IMR-90 (cell line): ENCODE data around the gene FUT6. TPM values are rescaled to one million over a fixed set of nuclear protein-coding genes. Genes with fewer than 3 reads are reported as not detected.
"Not testable (repeated sequence)": the region's sequence is repeated elsewhere in the genome, so short reads cannot be mapped to it uniquely, and the experiment has no call there.

Experiments used
- ATAC-seq: fragments of 200-7000 bp; cut with Tn5 transposase; 2 replicates; pipeline ENCODE4 v1.9.1; 2020; ENCODE audit warnings: low read depth, mild to moderate bottlenecking, moderate library complexity
- BruUV-seq: library from RNA; stranded (reverse); fragments of 400-500 nt; replicated peaks from 2 replicates; lab custom pipeline; 2021; lab: Mats Ljungman, UMichigan
- CTCF ChIA-PET: fragments of 300-600 bp; formaldehyde crosslinking; extraction: SDS; loops from one replicate; lab custom pipeline; 2021; ENCODE audit warnings: antibody characterized with exemption; lab: Yijun Ruan, JAX
- POLR2A ChIA-PET: fragments of 300-600 bp; sonication (Branson Sonifier 250); formaldehyde crosslinking; loops from one replicate; lab custom pipeline; 2022; ENCODE audit warnings: antibody characterized with exemption; ENCODE audit not compliant: unreplicated experiment; lab: Charles Lee
- DNase-seq: peaks from one replicate; pipeline ENCODE4 v3.0.0; 2013
- H2AFZ ChIP-seq: replicated peaks from 2 replicates; pipeline ENCODE3; 2013; ENCODE audit warnings: low read length, mild to moderate bottlenecking; ENCODE audit not compliant: poor library complexity
- H2AK5ac ChIP-seq: 2 replicates; pipeline ENCODE4 v1.6.1; 2013; ENCODE audit warnings: low read depth, low read length, inconsistent platforms
- H2AK9ac ChIP-seq: replicated peaks from 2 replicates; pipeline ENCODE3; 2013; ENCODE audit warnings: mild to moderate bottlenecking, low read depth, low read length, moderate library complexity; ENCODE audit not compliant: poor library complexity
- H2BK120ac ChIP-seq: 2 replicates; pipeline ENCODE4 v1.6.1; 2013; ENCODE audit warnings: low read depth, low read length, inconsistent platforms
- H2BK15ac ChIP-seq: 3 replicates; pipeline ENCODE4 v1.6.1; 2013; ENCODE audit warnings: low read depth, low read length, inconsistent platforms
- H2BK20ac ChIP-seq: 2 replicates; pipeline ENCODE4 v1.6.1; 2013; ENCODE audit warnings: low read depth, mild to moderate bottlenecking, inconsistent platforms, low read length, moderate library complexity
- H2BK5ac ChIP-seq: 2 replicates; pipeline ENCODE4 v1.6.1; 2013; ENCODE audit warnings: mild to moderate bottlenecking, low read depth, low read length, inconsistent platforms; ENCODE audit not compliant: poor library complexity, severe bottlenecking
- H3K14ac ChIP-seq: replicated peaks from 2 replicates; pipeline ENCODE4 v1.6.1; 2013; ENCODE audit warnings: low read depth, low read length, inconsistent platforms
- H3K18ac ChIP-seq: 2 replicates; pipeline ENCODE4 v1.6.1; 2013; ENCODE audit warnings: low read depth, low read length, control low read depth
- H3K23ac ChIP-seq: 2 replicates; pipeline ENCODE4 v1.6.1; 2013; ENCODE audit warnings: low read depth, low read length, inconsistent platforms
- H3K27ac ChIP-seq: 2 replicates; pipeline ENCODE4 v1.5.1; 2013; ENCODE audit warnings: mild to moderate bottlenecking, control low read depth, low read length; ENCODE audit not compliant: insufficient read depth
- H3K27me3 ChIP-seq: 2 replicates; pipeline ENCODE4 v1.6.1; 2013; ENCODE audit warnings: low read length; ENCODE audit not compliant: control insufficient read depth, insufficient read depth
- H3K36me3 ChIP-seq: 2 replicates; pipeline ENCODE4 v1.6.1; 2013; ENCODE audit warnings: low read length, mixed read lengths; ENCODE audit not compliant: control insufficient read depth, insufficient read depth
- H3K4ac ChIP-seq: 2 replicates; pipeline ENCODE4 v1.6.1; 2013; ENCODE audit warnings: low read depth, low read length, inconsistent platforms
- H3K4me1 ChIP-seq: 2 replicates; pipeline ENCODE4 v1.6.1; 2013; ENCODE audit warnings: low read length, mixed read lengths; ENCODE audit not compliant: control insufficient read depth, insufficient read depth
- H3K4me2 ChIP-seq: 2 replicates; pipeline ENCODE4 v1.6.1; 2013; ENCODE audit warnings: low read depth, mild to moderate bottlenecking, control low read depth, low read length, moderate library complexity
- H3K4me3 ChIP-seq: 2 replicates; pipeline ENCODE4 v1.5.1; 2013; ENCODE audit warnings: low read depth, mild to moderate bottlenecking, control low read depth, low read length, moderate library complexity; ENCODE audit not compliant: insufficient read depth
- H3K56ac ChIP-seq: 2 replicates; pipeline ENCODE4 v1.6.1; 2013; ENCODE audit warnings: low read length, inconsistent platforms; ENCODE audit not compliant: insufficient read depth; ENCODE audit errors: extremely low read depth
- H3K79me1 ChIP-seq, 2 experiments: 2 replicates each; pipeline ENCODE4 v1.6.1; 2013; ENCODE audit warnings: low read length in 2 of 2, inconsistent platforms in 1 of 2, low read depth in 1 of 2
- H3K9ac ChIP-seq: 2 replicates; pipeline ENCODE4 v1.6.1; 2013; ENCODE audit warnings: low read depth, low read length, control low read depth
- H3K9me1 ChIP-seq: 2 replicates; pipeline ENCODE4 v1.6.1; 2013; ENCODE audit warnings: low read length, inconsistent platforms; ENCODE audit not compliant: insufficient read depth
- H3K9me3 ChIP-seq: 2 replicates; pipeline ENCODE4 v1.6.1; 2013; ENCODE audit warnings: low read length; ENCODE audit not compliant: control insufficient read depth, insufficient read depth
- H4K20me1 ChIP-seq: 2 replicates; pipeline ENCODE4 v1.6.1; 2013; ENCODE audit warnings: low read length, inconsistent platforms; ENCODE audit not compliant: insufficient read depth
- H4K5ac ChIP-seq: 2 replicates; pipeline ENCODE4 v1.6.1; 2013; ENCODE audit warnings: mild to moderate bottlenecking, low read depth, low read length, control low read depth
- H4K8ac ChIP-seq, 2 experiments: 2 replicates each; pipeline ENCODE4 v1.6.1; 2013; ENCODE audit warnings: low read depth in 2 of 2, low read length in 2 of 2, control low read depth in 1 of 2, inconsistent platforms in 1 of 2
- H4K91ac ChIP-seq: 2 replicates; pipeline ENCODE4 v1.6.1; 2013; ENCODE audit warnings: low read depth, low read length, inconsistent platforms; ENCODE audit not compliant: insufficient read depth
- WGBS, 2 experiments: methylation state at CpG; one replicate each; pipeline versions ENCODE4 v1.1.5 to v1.1.7; 2013; ENCODE audit warnings: missing lambda C conversion rate in 2 of 2; ENCODE audit not compliant: insufficient read length in 1 of 2; ENCODE audit errors: extremely low coverage in 2 of 2; 5-methylcytosine and 5-hydroxymethylcytosine counted together
- dilution Hi-C: fragments of 300-500 bp; cut with HindIII; formaldehyde crosslinking; loops from one replicate; pipeline ENCODE4 v1.14.3; 2018; ENCODE audit warnings: low sequenced_read_pairs; ENCODE audit not compliant: unreplicated experiment
- in situ Hi-C: fragments of 300-500 bp; cut with MboI; formaldehyde crosslinking; loops from 3 replicates; pipeline ENCODE4 v1.14.3; 2019; ENCODE audit warnings: low sequenced_read_pairs, inconsistent platforms, mixed read lengths
- intact Hi-C: fragments of 100-400 bp; cut with micrococcal nuclease; formaldehyde crosslinking; loops from 2 replicates; pipeline ENCODE4 v1.10.0; 2022
- polyA plus RNA-seq, 3 experiments: library from polyadenylated mRNA; depleted of rRNA; stranded (reverse); fragments of >200 nt; gene quantifications; 2 replicates each; pipeline ENCODE4 v1.2.3, GENCODE V29; 2012; ENCODE audit warnings: low replicate concordance in 1 of 3
- total RNA-seq: library from RNA; depleted of rRNA; stranded (reverse); fragments of >200 nt; gene quantifications from 2 replicates; pipeline ENCODE4 v1.2.3, GENCODE V29; 2012

FUT6 gene
- total and polyA plus RNA-seq, 2 of the 4 experiments (the other 2 are of a cell fraction): not detected

GRCh38 chr19:5874496-5874895 is 35.0 kb upstream of the FUT6 start:
- H3K23ac ChIP-seq, POLR2A ChIA-PET, H3K79me1 ChIP-seq, H2BK5ac ChIP-seq, CTCF ChIA-PET, H3K27me3 ChIP-seq, H3K4me2 ChIP-seq, H3K9me3 ChIP-seq, H4K8ac ChIP-seq, H3K36me3 ChIP-seq, H3K9me1 ChIP-seq, H3K9ac ChIP-seq, BruUV-seq, H3K4me1 ChIP-seq, in situ Hi-C loops, H4K20me1 ChIP-seq, dilution Hi-C loops, H2BK120ac ChIP-seq, H3K18ac ChIP-seq, H2BK20ac ChIP-seq, H3K4me3 ChIP-seq, H4K5ac ChIP-seq, H2BK15ac ChIP-seq, H3K27ac ChIP-seq, H4K91ac ChIP-seq, H3K14ac ChIP-seq, intact Hi-C loops, H3K56ac ChIP-seq: not testable (repeated sequence)
- WGBS, 2 experiments: 100% methylated on average over 1 of the region's 7 CpGs; no CpG with 5 or more reads in 1 of the 2 experiments
- Histone ChIP-seq H2AFZ (peak overlapping the region; percentile 49), H2AK5ac (peak overlapping the region; percentile 28; the same call in 1 of the 2 replicates), H3K4ac (0 out of 2 replicates have a peak overlapping the region, but pooled peaks have one; percentile 22), H2AK9ac (peak overlapping the region; percentile 78)
- peak; percentile 35 for DNase-seq
- peak; percentile 57 for ATAC-seq
